Measurements from ENCODE around the gene PID1.

Gene PID1

GRCh38 chr2:228987441-228988155, 283.5 kb downstream of the PID1 start:
- DNase-seq: no peak

GRCh38 chr2:228986961-228987360, 284.1 kb downstream of the PID1 start:
- DNase-seq: no peak

GRCh38 chr2:228983700-228984099, 287.4 kb downstream of the PID1 start:
- DNase-seq: no peak

DNA sequence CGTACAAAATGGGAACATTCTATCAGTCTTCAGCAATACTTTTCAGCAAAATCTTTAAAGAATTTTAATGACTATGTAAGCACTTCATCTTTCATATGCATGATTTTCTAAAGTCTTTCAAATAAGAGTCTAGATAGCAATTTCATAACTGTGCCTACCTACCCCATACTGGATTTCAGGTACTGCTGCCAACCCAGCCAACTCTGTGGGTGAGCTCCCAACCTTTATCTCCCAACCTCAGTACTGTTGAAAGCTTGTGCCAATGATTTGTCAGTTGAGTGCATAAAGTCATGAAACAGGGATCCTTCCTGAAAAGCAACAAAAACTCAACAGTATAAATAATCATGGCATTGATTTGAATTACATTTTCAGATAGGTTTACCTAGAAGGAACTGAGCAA, 296.9 kb downstream of the PID1 start:
- DNase-seq: no peak
